GM18526 (cell line): Measurements from ENCODE around the gene TLR2.

Source experiments
- POLR2A ChIP-seq: IDR thresholded peaks from 3 replicates; pipeline ENCODE4 v1.6.1; 2011; ENCODE audit not compliant: insufficient read length; ENCODE audit errors: extremely low read depth

Gene TLR2

GRCh38 chr4:153652051-153652784, 31.9 kb upstream of the TLR2 start:
- no peak for TF ChIP-seq POLR2A

- no peak for TF ChIP-seq POLR2A
Measured at GRCh38 chr4:153655002-153655541, 29.0 kb upstream of the TLR2 start.

GRCh38 chr4:153655928-153656327, 28.2 kb upstream of the TLR2 start:
- TF ChIP-seq POLR2A, result no peak

DNA sequence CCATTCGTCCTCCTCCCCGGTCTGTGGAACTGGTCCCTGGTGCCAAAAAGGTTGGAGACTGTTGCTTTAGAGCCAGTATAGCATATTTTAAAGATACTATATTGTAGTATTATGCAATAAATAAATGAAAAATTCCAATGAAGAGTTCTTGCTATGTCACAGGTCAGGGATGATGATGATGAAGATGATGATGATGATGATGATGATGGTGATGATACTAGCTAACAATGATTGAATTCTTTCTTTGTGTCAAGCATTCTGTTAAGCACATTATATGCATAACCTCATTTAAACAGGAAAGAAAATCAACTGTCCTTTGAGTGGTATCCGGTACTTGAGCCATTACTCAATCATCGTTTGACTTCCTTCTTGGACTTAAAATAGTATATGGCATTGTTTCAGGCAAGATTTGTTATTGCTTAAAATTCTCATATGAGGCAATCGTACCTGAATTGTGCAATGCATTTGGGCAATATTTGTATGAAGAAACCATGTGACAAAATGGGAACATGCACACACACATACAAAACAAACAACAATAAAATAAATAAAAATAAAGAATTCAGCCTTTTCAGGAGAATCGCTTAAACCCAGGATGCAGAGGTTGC, 22.8 kb upstream of the TLR2 start:
- no peak for TF ChIP-seq POLR2A

DNA sequence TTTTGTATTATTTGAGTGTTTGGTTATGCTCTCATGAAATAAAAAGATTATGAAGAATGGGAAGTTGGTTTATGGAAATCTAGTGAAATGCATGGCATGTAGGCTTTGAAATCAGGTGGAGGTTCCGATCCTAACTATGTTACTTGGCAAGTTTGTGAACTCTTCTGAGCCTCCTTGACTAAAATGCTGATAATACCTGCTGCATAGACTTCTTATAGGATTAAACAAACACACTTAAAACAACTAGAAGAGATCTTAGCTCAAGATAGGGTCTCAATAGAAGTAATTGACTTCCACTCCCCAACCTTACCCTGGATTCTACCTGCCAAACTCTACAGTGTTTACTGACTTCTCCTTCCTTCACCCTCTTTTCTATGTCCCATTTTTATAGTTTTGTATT, 22.2 kb upstream of the TLR2 start:
- TF ChIP-seq POLR2A, result no peak

- no peak for TF ChIP-seq POLR2A
Measured at GRCh38 chr4:153663667-153664066, 20.4 kb upstream of the TLR2 start.

DNA sequence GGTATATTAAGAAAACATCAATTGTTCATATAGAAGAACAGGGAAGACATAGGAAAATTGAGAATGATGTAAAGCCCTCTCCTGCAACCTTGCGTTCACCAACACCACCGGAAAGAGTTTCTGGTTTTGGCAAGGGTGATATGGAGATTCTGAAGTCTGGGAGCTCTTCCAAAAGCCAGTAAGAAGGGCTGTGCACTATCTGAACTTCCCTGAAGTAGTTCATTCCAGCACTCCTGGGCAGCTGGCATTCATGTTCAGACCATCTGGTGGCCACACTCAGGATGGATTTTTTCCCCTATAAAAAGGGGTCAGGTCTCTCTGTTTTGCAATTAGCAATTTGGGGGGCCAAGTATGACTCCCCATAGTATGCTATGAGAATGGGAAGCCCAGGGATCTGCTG, 15.4 kb upstream of the TLR2 start:
- TF ChIP-seq POLR2A, result no peak

GRCh38 chr4:153669838-153670237, 14.2 kb upstream of the TLR2 start:
- TF ChIP-seq POLR2A, result no peak

DNA sequence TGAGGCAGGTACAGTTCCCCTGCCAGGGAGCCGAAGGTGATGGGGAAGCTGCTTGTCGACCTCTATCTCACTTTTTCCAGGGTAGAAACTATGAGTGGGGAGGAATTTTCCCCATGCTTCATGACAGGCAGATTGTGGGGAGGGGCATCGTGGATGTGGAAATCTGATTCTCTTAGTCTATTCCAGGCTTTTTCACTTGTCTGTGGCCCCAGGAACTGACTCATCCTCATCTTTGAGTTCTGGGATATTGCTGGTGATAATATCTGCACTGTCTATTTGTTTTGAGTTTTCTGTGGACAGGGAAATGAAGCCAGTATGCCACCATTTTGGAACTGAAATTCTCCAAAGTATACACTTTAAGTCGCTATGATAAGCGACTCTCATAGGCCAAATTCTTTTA, 7.6 kb upstream of the TLR2 start:
- TF ChIP-seq POLR2A, result no peak

GRCh38 chr4:153676984-153677383, 7.1 kb upstream of the TLR2 start:
- TF ChIP-seq POLR2A, result no peak

DNA sequence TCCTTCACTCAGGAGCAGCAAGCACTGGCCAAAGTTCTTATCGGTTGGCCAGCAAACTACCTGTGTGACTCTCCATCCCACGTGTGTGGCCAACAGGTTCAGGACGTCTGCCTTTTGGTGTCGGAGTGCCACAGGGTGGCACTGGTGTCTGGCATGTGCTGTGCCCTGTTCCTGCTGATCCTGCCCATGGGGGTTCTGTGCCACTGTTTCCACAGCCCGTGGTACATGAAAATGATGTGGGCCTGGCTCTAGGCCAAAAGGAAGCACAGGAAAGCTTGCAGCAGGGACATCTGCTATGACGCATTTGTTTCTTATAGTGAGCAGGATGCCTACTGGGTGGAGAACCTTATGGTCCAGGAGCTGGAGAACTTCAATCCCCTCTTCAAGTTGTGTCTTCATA, 4.6 kb upstream of the TLR2 start:
- TF ChIP-seq POLR2A, result no peak

- TF ChIP-seq POLR2A, result no peak
Measured at GRCh38 chr4:153683763-153684181, 308 bp upstream of the TLR2 start.

DNA sequence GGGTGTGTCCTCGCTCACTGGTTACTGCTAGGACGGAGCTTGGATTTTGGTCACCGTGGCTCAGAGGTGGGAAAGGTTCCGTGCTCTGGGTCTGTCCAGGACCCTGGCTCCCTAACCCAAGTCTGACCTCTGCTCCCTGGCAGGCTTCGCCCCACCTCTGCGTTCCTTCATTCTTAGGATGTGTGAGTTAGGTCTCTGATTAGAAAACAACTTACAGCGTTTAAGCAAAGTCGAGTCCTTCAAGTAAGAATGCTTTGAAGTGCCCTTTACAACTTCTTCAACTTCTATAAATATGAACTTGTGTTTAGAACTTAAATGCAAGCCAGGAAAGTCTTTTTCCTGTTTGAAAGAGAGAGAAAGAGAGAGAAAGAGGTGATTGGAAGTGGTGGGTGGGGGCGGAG, 891 bp downstream of the TLR2 start:
- no peak for TF ChIP-seq POLR2A

DNA sequence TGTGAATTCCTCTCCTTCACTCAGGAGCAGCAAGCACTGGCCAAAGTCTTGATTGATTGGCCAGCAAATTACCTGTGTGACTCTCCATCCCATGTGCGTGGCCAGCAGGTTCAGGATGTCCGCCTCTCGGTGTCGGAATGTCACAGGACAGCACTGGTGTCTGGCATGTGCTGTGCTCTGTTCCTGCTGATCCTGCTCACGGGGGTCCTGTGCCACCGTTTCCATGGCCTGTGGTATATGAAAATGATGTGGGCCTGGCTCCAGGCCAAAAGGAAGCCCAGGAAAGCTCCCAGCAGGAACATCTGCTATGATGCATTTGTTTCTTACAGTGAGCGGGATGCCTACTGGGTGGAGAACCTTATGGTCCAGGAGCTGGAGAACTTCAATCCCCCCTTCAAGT, 20.4 kb downstream of the TLR2 start:
- no peak for TF ChIP-seq POLR2A

DNA sequence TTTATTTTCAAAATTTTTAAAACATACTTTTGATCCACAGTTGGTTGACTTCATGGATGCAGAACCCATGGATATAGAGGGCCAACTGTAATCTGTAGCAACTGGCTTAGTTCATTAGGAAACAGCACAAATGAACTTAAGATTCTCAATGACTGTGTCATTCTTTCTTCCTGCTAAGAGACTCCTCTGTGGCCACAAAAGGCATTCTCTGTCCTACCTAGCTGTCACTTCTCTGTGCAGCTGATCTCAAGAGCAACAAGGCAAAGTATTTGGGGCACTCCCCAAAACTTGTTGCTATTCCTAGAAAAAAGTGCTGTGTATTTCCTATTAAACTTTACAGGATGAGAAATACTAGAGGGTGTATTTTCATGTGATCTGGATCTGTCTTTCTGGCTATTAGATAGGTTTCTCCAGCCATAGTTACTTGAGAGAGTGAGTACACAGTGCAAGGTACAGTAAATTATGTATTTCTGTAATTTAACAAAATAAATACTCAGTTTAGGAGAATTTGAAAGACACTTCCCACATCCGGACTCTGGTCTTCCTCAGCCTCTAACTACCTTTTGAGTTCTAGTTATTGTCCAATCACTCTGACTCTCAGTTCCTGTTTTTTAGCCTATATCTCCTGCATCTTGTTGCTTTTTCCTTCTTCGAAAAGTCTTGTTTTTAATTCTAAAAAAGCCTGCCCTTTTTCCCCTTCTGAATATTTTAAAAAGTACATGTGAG, 21.8 kb downstream of the TLR2 start:
- TF ChIP-seq POLR2A, result no peak

DNA sequence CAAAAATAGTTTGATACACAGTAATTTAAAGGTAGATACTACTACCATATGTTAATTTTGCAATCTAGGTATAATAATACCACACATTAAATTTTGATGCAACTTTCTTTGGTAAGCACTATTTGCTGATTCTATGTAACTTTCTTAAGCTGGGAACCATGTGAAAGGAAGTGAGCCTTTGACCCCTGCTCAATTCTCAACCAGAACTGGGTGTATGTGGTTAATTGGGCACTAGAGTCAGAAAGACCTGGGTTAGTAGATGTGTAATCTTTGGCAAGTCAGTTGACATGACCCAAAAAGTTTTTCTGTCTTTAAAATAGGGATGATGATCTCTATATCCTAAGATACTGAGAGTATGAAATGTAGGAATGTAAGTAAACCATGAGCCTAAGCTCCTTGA, 22.4 kb downstream of the TLR2 start:
- no peak for TF ChIP-seq POLR2A

DNA sequence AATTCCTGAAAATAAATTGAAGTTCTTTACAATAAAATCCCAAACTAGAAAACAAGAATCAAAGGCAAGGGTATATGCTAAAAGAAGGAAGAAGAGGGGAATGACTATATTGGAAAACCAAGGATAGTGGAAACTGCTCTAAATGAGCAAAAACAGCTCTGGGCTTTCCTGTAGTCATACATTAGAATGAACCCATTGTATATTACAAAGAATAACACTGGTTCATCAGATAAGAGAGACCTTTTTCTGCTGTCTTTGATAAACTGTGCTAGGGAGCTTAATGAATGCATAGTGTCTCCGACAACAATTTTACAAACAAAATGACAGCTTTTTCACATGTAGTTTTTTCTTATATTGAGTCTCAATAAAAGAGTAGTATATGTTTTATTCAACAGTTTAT, 26.6 kb downstream of the TLR2 start:
- TF ChIP-seq POLR2A, result no peak
